Measurements from ENCODE around the gene MCAM. TPM values are rescaled to one million over a fixed set of nuclear protein-coding genes. Genes with fewer than 3 reads are reported as not detected.
A peak's percentile ranks its signal among the peaks of the same experiment; 100 is the strongest.

The MCAM gene
- polyA plus RNA-seq, 1 experiment, result 19.2 TPM

DNA sequence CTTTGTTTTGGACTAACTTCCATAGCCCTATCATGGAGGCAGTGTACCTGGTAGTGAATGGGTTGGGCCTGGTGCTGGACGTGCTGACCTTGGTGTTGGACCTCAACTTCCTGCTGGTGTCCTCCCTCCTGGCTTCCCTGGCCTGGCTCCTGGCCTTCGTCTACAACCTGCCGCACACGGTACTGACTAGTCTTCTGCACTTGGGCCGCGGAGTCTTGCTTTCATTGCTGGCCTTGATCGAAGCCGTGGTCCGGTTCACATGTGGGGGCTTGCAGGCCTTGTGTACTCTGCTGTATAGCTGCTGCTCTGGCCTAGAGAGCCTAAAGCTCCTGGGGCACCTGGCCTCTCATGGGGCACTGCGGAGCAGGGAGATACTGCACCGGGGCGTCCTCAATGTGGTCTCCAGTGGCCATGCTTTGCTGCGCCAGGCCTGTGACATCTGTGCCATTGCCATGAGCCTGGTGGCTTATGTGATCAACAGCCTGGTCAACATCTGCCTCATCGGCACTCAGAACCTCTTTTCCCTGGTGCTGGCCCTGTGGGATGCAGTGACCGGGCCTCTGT lies 18.2 kb upstream of the MCAM start:
- CTCF ChIA-PET, result interaction anchor here (0.7 to 7.3 kb wide), 3 partner anchors 11 to 140 kb away, joined by 3 to 146 read pairs (median 37); no protein-coding TSS in a partner anchor
- H3K4me3 ChIP-seq (ENCODE audit: low read depth, low read length), result peak overlapping the region; percentile 78
- TF ChIP-seq, protein P1, sequence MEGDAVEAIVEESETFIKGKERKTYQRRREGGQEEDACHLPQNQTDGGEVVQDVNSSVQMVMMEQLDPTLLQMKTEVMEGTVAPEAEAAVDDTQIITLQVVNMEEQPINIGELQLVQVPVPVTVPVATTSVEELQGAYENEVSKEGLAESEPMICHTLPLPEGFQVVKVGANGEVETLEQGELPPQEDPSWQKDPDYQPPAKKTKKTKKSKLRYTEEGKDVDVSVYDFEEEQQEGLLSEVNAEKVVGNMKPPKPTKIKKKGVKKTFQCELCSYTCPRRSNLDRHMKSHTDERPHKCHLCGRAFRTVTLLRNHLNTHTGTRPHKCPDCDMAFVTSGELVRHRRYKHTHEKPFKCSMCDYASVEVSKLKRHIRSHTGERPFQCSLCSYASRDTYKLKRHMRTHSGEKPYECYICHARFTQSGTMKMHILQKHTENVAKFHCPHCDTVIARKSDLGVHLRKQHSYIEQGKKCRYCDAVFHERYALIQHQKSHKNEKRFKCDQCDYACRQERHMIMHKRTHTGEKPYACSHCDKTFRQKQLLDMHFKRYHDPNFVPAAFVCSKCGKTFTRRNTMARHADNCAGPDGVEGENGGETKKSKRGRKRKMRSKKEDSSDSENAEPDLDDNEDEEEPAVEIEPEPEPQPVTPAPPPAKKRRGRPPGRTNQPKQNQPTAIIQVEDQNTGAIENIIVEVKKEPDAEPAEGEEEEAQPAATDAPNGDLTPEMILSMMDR (IDR thresholded peaks at IDR 0.05; ENCODE audit: insufficient read depth, low read depth, low read length), result no peak

DNA sequence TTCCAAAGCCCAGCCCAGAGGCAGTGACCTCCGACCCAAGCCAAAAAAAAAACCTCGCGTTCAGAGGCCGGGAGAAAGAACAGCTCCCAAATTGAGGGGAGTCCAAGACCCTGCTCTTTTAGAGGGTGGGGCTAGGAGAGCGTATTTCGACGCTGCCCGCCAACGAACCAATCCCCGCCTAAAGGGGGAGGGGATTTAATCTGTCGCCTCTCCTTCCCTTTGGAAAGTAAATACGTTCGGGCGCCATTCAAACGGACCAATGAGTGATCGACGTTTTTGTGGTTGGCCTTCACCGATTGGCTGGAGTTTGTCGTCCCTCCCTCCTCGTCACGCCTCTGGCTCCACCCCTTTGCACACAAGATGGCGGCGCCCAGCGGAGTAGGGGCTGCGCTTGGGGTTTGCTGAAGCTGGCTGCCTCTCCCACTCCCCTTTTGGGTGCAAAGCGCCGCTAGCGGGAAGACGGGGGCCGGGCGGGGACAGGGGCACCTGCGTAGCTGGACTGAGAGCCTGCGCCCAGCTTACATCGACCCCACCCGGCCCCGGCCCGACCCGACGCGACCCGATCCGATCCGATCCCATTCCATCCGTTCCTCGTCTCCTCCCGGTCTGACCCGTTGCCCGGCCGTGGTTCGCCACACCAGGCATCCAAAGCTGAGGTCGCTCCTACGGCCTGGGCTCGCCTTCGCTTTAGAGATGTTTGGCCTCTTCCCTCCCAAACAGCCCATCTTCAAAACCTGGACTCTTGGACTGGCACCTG lies 17.4 kb upstream of the MCAM start, which contains the start of gene RNF26:
TSS of gene RNF26 (plus strand) at position 354 of the 757 bp plus-strand sequence. CDS start 596 bp downstream, outside the sequence.
- ChIA-PET POLR2A (no interaction called here), CTCF (interaction anchor here (1.3 to 3.7 kb wide), 3 partner anchors 12 to 141 kb away, joined by 4 to 37 read pairs (median 4); no protein-coding TSS in a partner anchor)
- peak; percentile 86 for DNase-seq (ENCODE audit: low read depth)
- H3K36me3 ChIP-seq (ENCODE audit: control insufficient read depth, insufficient read depth, low read length), result no peaks in the 10 kb centered on the region; the same call in 1 of the 2 replicates
- H3K27me3 ChIP-seq (ENCODE audit: control insufficient read depth, insufficient read depth, low read length), result no peaks in the 10 kb centered on the region
- TF ChIP-seq, protein P1 (IDR thresholded peaks at IDR 0.05; ENCODE audit: insufficient read depth, low read depth, low read length), result no peak
- H3K4me3 ChIP-seq (ENCODE audit: low read depth, low read length), result peak within 1 kb of the TSS; percentile 78

More for the DNA sequence above, 18.2 kb upstream of the MCAM start:
- DNase-seq (ENCODE audit: low read depth), result no peak
- POLR2A ChIA-PET, result no interaction called here
- Histone ChIP-seq H3K36me3 (ENCODE audit: control insufficient read depth, insufficient read depth, low read length) (no peaks in the 10 kb centered on the region; the same call in 1 of the 2 replicates), H3K27me3 (ENCODE audit: control insufficient read depth, insufficient read depth, low read length) (no peaks in the 10 kb centered on the region)

DNA sequence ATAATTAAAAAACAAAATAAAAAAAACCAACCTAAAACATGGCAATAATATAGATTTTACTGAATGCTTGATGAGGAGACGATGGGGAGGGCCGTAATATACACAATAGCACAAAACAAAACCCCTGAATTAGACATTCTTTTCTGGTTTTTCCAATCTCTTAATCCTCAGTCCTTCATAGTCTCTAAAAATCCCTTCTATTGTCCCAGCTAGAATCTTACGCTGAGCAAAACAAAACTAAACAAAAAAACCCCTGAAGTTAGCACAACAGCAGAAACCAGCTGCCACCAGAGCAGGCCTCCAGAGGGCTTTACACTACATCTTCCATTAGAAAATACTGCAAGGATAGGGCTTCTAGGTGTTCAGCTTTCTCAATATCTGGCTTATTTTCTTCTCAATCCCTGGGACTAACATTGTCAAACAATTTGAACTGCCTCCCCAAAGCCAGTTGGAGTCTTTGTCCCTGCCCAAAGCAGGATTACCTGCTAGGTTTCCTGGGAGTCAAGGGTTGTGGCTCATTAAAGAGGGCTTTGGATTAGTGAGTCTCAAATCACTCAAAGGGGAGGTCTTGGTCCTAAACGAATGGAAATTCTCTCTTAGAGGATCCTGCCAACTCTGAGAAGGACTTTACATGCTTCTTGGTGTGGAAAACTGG lies 15.3 kb upstream of the MCAM start:
- POLR2A ChIA-PET, result no interaction called here
- CTCF ChIA-PET, result interaction anchor here (1.0 to 3.7 kb wide), 2 partner anchors 10 to 24 kb away, joined by 4 to 37 read pairs; no protein-coding TSS in a partner anchor

DNA sequence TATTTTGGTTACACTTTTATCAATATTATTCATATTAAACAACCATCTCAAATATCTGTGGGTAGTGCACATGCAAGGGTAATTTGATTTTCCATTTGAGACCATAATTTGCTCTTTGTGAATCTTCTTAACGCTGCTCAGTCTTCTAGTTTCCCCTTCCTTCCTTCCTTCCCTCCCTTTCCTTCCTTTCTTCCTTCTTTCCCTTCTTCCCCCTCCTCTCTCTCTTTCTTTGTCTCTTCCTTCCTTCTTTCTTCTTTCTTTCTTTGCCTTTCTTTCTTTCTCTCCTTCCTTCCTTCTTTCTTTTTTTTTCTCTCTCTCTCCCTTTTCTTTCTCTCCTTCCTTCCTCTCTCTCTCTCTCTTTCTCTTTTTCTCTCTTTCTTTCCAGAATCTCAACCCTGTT lies 13.3 kb upstream of the MCAM start:
- CTCF ChIA-PET, result interaction anchor here (1.1 kb wide), 1 partner anchor 9 kb away, joined by 3 read pairs; no protein-coding TSS in a partner anchor
- no peak for DNase-seq (ENCODE audit: low read depth)

More for the DNA sequence above, 15.3 kb upstream of the MCAM start:
- no peak for DNase-seq (ENCODE audit: low read depth)
- H3K27me3 ChIP-seq (ENCODE audit: control insufficient read depth, insufficient read depth, low read length), result no peaks in the 10 kb centered on the region
- no peaks in the 10 kb centered on the region; the same call in 1 of the 2 replicates for H3K36me3 ChIP-seq (ENCODE audit: control insufficient read depth, insufficient read depth, low read length)
- TF ChIP-seq, protein P1 (IDR thresholded peaks at IDR 0.05; ENCODE audit: insufficient read depth, low read depth, low read length), result no peak
- no peak overlapping the region for H3K4me3 ChIP-seq (ENCODE audit: low read depth, low read length)

More for the DNA sequence above, 13.3 kb upstream of the MCAM start:
- Histone ChIP-seq H3K27me3 (ENCODE audit: control insufficient read depth, insufficient read depth, low read length) (no peaks in the 10 kb centered on the region), H3K36me3 (ENCODE audit: control insufficient read depth, insufficient read depth, low read length) (no peaks in the 10 kb centered on the region), H3K4me3 (ENCODE audit: low read depth, low read length) (no peak overlapping the region)
- TF ChIP-seq, protein P1 (IDR thresholded peaks at IDR 0.05; ENCODE audit: insufficient read depth, low read depth, low read length), result no peak
- POLR2A ChIA-PET, result no interaction called here

Measured in BJ (cell line).